Measurements from ENCODE around the gene DPYD.

Gene DPYD

GRCh38 chr1:97489834-97490233 is 431.0 kb downstream of the DPYD start:
- TF ChIP-seq ELF4 (IDR thresholded peaks at IDR 0.05) (no peak), SP1 (IDR thresholded peaks at IDR 0.05) (no peak), LEF1 (IDR thresholded peaks at IDR 0.05; ENCODE audit: borderline replicate concordance) (no peak), TARDBP (IDR thresholded peaks at IDR 0.05) (no peak), SUZ12 (IDR thresholded peaks at IDR 0.05) (no peak), FOXK2 (IDR thresholded peaks at IDR 0.05) (no peak), ARNT (IDR thresholded peaks at IDR 0.05) (no peak), CTBP1 (IDR thresholded peaks at IDR 0.05; ENCODE audit: borderline replicate concordance) (no peak), ZNF384 (IDR thresholded peaks at IDR 0.05) (no peak), NFRKB (IDR thresholded peaks at IDR 0.05) (no peak), BHLHE40 (IDR thresholded peaks at IDR 0.05; ENCODE audit: borderline replicate concordance) (no peak), PKNOX1 (IDR thresholded peaks at IDR 0.05) (no peak), FOXM1 (IDR thresholded peaks at IDR 0.05; ENCODE audit: borderline replicate concordance) (no peak), L3MBTL2 (conservative IDR thresholded peaks at IDR 0.05) (no peak), HDGF (IDR thresholded peaks at IDR 0.05; ENCODE audit: borderline replicate concordance) (no peak), FOXA1 (IDR thresholded peaks at IDR 0.05) (no peak)
- CTCF ChIA-PET: no interaction called here
- no peak for DNase-seq (ENCODE audit: extremely low spot score)
- POLR2A ChIA-PET: no interaction called here

- POLR2A ChIA-PET: no interaction called here
- no peak for TF ChIP-seq ELF4 (IDR thresholded peaks at IDR 0.05)
- 0 out of 2 replicates have a peak, but pooled peaks have one; percentile 7 for TF ChIP-seq PKNOX1 (IDR thresholded peaks at IDR 0.05)
- CTCF ChIA-PET: no interaction called here
- DNase-seq (ENCODE audit: extremely low spot score): no peak
Observed at GRCh38 chr1:97488530-97488929, 432.3 kb downstream of the DPYD start.

- ChIA-PET POLR2A (no interaction called here), CTCF (no interaction called here)
- DNase-seq (ENCODE audit: extremely low spot score): no peak
- TF ChIP-seq TARDBP (IDR thresholded peaks at IDR 0.05) (no peak), FOXK2 (IDR thresholded peaks at IDR 0.05) (no peak), ZNF384 (IDR thresholded peaks at IDR 0.05) (no peak), FOXA1 (IDR thresholded peaks at IDR 0.05) (no peak), BHLHE40 (IDR thresholded peaks at IDR 0.05; ENCODE audit: borderline replicate concordance) (no peak), HDGF (IDR thresholded peaks at IDR 0.05; ENCODE audit: borderline replicate concordance) (no peak), CTBP1 (IDR thresholded peaks at IDR 0.05; ENCODE audit: borderline replicate concordance) (no peak), ELF4 (IDR thresholded peaks at IDR 0.05) (no peak)
Observed at GRCh38 chr1:97482022-97482421, 438.8 kb downstream of the DPYD start.

- ChIA-PET CTCF (no interaction called here), POLR2A (no interaction called here)
- TF ChIP-seq BHLHE40 (IDR thresholded peaks at IDR 0.05; ENCODE audit: borderline replicate concordance) (no peak), TARDBP (IDR thresholded peaks at IDR 0.05) (no peak), ZNF384 (IDR thresholded peaks at IDR 0.05) (no peak), FOXM1 (IDR thresholded peaks at IDR 0.05; ENCODE audit: borderline replicate concordance) (no peak), HDGF (IDR thresholded peaks at IDR 0.05; ENCODE audit: borderline replicate concordance) (no peak), SUZ12 (IDR thresholded peaks at IDR 0.05) (no peak), ELF4 (IDR thresholded peaks at IDR 0.05) (no peak), ARNT (IDR thresholded peaks at IDR 0.05) (no peak), L3MBTL2 (conservative IDR thresholded peaks at IDR 0.05) (no peak), FOXA1 (IDR thresholded peaks at IDR 0.05) (no peak), CTBP1 (IDR thresholded peaks at IDR 0.05; ENCODE audit: borderline replicate concordance) (no peak), NFRKB (IDR thresholded peaks at IDR 0.05) (no peak), SP1 (IDR thresholded peaks at IDR 0.05) (no peak), PKNOX1 (IDR thresholded peaks at IDR 0.05) (no peak), LEF1 (IDR thresholded peaks at IDR 0.05; ENCODE audit: borderline replicate concordance) (no peak)
- no peak for DNase-seq (ENCODE audit: extremely low spot score)
Observed at GRCh38 chr1:97467445-97467844, 453.4 kb downstream of the DPYD start.

GRCh38 chr1:97464305-97464704 is 456.5 kb downstream of the DPYD start:
- no peak for TF ChIP-seq ZNF384 (IDR thresholded peaks at IDR 0.05)
- no peak for TF ChIP-seq HDGF (IDR thresholded peaks at IDR 0.05; ENCODE audit: borderline replicate concordance)
- TF ChIP-seq CTBP1 (IDR thresholded peaks at IDR 0.05; ENCODE audit: borderline replicate concordance): no peak
- no peak for TF ChIP-seq LEF1 (IDR thresholded peaks at IDR 0.05; ENCODE audit: borderline replicate concordance)
- no peak for TF ChIP-seq FOXM1 (IDR thresholded peaks at IDR 0.05; ENCODE audit: borderline replicate concordance)
- TF ChIP-seq ARNT (IDR thresholded peaks at IDR 0.05): no peak
- no peak for TF ChIP-seq FOXK2 (IDR thresholded peaks at IDR 0.05)
- TF ChIP-seq FOXA1 (IDR thresholded peaks at IDR 0.05): no peak
- TF ChIP-seq BHLHE40 (IDR thresholded peaks at IDR 0.05; ENCODE audit: borderline replicate concordance): no peak
- TF ChIP-seq NFRKB (IDR thresholded peaks at IDR 0.05): no peak
- no peak for TF ChIP-seq SUZ12 (IDR thresholded peaks at IDR 0.05)
- no peak for TF ChIP-seq PKNOX1 (IDR thresholded peaks at IDR 0.05)
- TF ChIP-seq TARDBP (IDR thresholded peaks at IDR 0.05): no peak
- TF ChIP-seq ELF4 (IDR thresholded peaks at IDR 0.05): no peak
- no peak for TF ChIP-seq L3MBTL2 (conservative IDR thresholded peaks at IDR 0.05)
- no peak for TF ChIP-seq SP1 (IDR thresholded peaks at IDR 0.05)
- DNase-seq (ENCODE audit: extremely low spot score): no peak
- ChIA-PET POLR2A (no interaction called here), CTCF (no interaction called here)

GRCh38 chr1:97461782-97462181 is 459.1 kb downstream of the DPYD start:
- POLR2A ChIA-PET: no interaction called here

More at GRCh38 chr1:97461782-97462181, 459.1 kb downstream of the DPYD start:
- no peak for DNase-seq (ENCODE audit: extremely low spot score)
- CTCF ChIA-PET: no interaction called here
- no peak for TF ChIP-seq TARDBP (IDR thresholded peaks at IDR 0.05)
- no peak for TF ChIP-seq CTBP1 (IDR thresholded peaks at IDR 0.05; ENCODE audit: borderline replicate concordance)

Data from HEK293T (cell line).